Subcutaneous adipose tissue (tissue), 4 donors: ENCODE data around the gene NKAIN4. TPM values are rescaled to one million over a fixed set of nuclear protein-coding genes. Genes with fewer than 3 reads are reported as not detected.

ENCODE experiments used
- total RNA-seq, 4 donors: library from RNA; depleted of rRNA; stranded (reverse); fragments of >200 nt; gene quantifications; one replicate each; pipeline ENCODE4 v1.1.0, GENCODE V29; 2016
- TF ChIP-seq, protein P1 (sequence below): fragments of 450-650 bp; IDR thresholded peaks from one replicate; pipeline ENCODE4 v1.5.1; 2016; ENCODE audit warnings: low read depth, mild to moderate bottlenecking, control low read depth, antibody characterized with exemption, moderate library complexity

NKAIN4 gene
- total RNA-seq, 4 donors from 2014 or later, result not detected

DNA sequence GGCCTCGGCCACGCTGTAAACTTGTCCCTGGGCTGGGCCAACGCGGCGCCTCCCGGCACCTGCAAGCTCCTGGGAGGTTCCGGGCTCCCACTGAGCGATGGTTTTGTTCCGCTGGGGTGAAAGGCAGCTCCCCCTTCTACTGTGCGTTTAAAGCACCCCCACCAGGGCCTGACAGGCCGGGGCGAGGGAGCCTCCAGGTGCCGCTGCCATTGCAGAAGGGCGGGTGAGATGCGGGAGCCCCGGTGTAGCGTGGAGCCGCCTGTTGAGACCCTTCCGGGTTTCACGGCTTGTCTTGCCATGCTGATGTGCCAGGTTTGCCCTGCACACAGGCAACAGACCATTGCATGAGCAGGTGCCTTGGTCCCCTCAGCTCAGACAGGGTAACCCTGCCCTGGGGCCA is 41.6 kb upstream of the NKAIN4 start:
- TF ChIP-seq, protein P1, sequence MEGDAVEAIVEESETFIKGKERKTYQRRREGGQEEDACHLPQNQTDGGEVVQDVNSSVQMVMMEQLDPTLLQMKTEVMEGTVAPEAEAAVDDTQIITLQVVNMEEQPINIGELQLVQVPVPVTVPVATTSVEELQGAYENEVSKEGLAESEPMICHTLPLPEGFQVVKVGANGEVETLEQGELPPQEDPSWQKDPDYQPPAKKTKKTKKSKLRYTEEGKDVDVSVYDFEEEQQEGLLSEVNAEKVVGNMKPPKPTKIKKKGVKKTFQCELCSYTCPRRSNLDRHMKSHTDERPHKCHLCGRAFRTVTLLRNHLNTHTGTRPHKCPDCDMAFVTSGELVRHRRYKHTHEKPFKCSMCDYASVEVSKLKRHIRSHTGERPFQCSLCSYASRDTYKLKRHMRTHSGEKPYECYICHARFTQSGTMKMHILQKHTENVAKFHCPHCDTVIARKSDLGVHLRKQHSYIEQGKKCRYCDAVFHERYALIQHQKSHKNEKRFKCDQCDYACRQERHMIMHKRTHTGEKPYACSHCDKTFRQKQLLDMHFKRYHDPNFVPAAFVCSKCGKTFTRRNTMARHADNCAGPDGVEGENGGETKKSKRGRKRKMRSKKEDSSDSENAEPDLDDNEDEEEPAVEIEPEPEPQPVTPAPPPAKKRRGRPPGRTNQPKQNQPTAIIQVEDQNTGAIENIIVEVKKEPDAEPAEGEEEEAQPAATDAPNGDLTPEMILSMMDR, result no peak

DNA sequence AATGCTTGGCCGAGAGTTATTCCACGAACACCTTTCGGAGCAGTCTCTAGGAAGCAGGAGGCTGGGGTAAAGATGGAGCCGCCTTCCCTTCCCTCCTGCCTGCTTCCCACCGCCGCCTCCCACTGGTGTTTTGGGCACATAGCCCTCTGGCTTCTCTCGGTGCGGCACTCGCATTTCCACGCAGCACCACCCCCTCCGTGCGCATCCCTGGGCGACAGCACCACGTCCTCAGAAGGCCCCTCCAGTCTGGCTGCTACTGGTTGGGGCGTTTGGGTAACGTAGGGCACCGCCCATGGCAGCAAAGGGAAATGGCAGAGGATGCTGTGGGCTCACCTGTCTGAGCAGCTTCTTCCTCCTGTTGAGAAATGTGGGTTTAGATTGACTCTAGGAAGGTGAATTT is 41.2 kb upstream of the NKAIN4 start:
- TF ChIP-seq, protein P1, result no peak

DNA sequence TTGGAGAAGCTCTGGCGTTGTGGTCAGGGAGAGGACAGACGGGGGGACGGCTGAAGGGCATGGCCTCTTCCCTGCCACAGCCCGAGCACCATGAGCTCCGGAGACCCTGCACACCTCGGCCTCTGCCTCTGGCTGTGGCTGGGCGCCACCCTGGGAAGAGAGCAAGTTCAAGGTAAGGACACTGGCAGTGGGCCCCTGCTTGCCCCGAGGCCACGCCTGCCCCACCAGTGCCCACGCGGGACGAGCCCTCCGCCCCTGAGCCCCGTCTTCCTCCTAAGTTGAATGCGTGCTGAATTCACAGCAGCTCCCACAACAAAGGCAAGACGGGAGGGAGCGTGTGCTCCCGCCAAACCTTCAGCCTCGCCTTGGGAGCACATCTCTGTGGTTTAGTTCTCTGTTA is 40.8 kb upstream of the NKAIN4 start:
- TF ChIP-seq, protein P1, result no peak

DNA sequence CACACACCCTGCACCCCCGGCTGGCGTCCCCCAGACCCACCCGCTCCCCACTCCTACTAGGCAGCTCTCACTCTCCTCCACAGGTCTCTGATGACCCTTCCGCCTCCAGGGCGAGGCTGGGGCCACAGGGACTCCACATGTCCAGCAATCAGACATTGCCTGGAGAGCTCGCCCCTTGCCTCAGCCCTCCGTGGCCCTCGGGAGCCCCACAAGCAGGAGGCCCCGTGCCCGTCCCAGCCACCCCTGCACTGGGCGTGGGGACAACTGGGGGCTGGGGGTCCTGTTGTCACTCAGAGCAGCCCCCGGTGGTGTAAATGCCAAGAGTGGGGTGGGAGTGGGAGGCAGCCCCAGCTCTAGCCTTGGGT is 40.3 kb upstream of the NKAIN4 start:
- TF ChIP-seq, protein P1, result no peak

DNA sequence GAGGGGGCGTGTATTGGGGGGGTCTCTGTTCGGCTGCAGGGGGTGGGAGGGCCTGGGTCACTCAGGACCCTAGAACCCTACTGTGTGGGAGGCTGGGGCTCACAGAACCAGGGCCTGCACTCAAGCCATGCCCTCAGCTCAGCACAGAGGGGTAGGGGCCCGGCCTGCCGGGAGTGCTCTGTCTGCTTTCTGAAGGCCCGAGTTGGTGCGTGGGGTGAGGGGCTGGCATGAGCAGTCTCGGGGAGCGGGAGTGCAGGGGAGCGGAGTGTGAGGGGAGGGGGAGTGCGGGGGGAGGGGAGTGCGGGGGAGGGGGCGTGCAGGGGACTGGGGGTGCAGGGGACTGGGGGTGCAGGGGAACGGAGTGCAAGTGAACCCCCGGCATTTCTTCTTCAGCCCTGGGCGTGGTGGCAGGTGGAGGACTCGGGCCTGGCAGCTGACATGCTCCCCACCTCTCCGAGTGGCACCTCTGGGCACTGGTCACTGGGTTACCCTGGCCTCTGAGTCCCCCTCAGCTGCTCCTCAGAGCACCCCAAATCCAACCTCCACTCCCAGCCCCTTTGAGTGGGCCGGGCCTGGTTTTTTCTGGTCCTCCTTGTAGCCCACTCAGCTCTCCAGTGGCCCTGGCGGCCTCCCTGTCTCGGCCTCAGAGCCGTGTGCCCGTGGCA is 39.7 kb upstream of the NKAIN4 start:
- TF ChIP-seq, protein P1, result no peak

DNA sequence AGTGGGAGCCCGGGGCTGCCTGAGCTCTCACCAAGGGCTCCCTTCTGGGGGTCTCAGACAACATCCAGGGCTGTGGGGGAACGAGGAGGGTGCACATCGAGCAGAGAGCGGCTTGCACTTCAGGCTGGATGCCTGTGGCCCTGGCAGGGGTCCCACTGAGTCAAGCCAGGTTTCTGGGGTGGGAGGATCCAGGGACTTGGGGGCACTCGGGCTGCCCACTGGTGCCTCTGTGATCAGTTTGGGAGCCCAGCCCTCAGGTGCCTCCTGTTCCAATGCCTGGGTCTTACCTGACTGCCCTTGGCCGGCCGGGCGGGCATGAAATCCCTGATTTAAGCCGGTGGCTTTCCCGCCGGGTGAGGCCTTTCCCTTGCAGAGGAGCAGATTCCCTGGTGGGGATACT is 39.2 kb upstream of the NKAIN4 start:
- TF ChIP-seq, protein P1, result no peak

DNA sequence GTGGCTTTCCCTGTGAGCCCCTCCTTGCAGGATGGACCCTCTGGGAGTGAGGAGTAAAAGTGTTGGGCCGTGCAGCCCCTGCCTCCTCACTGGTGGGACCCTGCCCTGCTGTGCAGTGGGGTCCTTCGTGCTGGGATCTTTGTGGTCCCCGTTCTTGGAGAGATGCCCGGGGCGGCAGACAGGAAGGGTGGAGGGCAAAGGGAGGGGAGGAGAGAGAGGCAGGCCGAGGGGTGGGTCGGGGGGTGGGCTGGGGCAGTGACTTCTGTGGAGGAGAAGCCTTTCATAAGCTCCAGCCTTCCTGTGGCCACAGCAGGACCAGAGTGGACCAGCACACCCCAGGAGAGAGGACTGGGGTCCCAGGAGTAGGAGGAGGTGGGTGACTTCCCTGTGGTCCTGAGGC is 38.6 kb upstream of the NKAIN4 start, which contains the start of gene COL20A1:
Gene COL20A1, plus strand, starts transcription at position 283 of the 400 bp plus-strand sequence. CDS start 1,922 bp downstream, outside the sequence.
- TF ChIP-seq, protein P1, result no peak
